AG08395 (cell line): Measurements from ENCODE around the gene PPIE.

Experiments
- DNase-seq: peaks from one replicate; pipeline ENCODE4 v3.0.0; 2012; ENCODE audit warnings: mixed read lengths, low spot score

PPIE gene

DNA sequence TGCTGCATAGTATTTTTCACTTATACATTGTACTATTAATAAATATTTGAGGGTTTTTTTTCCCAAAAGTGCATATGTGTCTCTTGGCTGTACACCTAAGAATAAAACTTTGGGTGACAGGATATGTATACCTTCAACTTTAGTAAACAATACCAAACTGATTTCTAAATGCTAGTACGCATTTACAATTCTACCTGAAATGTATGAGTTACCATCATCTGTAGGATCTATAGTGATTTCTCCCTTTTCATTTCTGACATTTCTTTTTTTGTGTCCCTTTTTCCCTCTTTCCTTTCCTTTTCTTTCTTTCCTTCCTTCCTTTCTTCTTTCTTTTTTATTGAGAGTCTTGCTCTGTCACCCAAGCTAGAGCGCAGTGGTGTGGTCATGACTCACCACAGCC is 66.7 kb downstream of the PPIE start:
- no peak for DNase-seq

DNA sequence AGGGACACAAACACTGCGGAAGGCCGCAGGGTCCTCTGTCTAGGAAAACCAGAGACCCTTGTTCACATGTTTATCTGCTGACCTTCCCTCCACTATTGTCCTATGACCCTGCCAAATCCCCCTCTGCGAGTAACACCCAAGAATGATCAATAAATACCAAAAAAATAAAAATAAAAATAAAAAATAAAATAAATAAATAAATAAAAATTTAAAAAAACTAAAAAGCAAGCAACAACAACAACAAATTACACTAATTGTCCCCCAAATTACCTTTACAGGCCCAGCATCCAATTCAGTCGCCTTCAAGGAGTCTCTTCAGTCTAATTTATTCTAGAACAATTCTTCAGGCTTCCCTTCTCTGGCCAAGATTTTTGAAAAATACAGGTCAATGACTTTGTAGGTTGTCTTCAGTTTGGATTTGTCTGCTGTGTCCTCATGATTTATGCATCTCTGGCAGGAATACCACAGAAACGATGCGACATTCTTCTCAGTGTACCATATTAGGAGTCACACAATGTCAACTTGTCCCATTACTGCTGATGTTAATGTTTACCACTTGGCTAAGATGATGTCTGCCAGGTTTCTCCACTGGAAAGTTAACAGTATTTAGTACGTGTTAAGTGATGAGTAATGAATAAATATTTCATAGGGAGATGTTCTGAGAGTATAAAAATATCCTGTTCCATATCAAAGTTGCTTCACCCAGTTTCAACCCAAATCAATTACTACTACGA is 70.3 kb downstream of the PPIE start:
- no peak for DNase-seq

DNA sequence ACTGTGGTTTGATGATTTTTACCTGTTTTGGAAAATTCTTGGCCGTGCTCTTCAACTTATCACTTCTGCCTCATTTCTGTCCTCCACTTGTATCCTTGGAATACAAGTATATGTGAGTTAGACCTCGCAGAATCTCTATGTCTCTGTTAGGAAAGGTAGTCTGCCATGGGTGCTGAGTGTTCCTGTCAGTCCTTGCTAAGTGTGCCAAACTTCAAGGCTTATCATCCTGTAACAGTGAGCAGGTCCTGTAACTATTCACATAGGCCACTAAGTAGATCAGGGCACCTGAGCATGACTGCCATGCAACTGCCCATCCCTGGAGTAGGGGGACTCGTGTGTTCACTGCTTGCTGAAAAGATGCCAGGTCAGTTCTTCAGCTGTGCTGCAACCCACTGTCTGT is 74.2 kb downstream of the PPIE start:
- DNase-seq = no peak
